Astrocyte of the cerebellum (primary cell): ENCODE data around the gene RUFY1.
A peak's percentile ranks its signal among the peaks of the same experiment; 100 is the strongest.

Experiments
- DNase-seq: peaks from one replicate; pipeline ENCODE4 v3.0.0-alpha.2; 2011; ENCODE audit warnings: low read depth
- H3K4me3 ChIP-seq: 2 replicates; pipeline ENCODE4 v1.5.1; 2011; ENCODE audit warnings: mild to moderate bottlenecking, low read depth, low read length, moderate library complexity
- CTCF ChIP-seq: IDR thresholded peaks from 2 replicates; pipeline ENCODE4 v1.5.1; 2012; ENCODE audit warnings: low read length, low read depth, moderate library complexity, mild to moderate bottlenecking; ENCODE audit errors: missing control alignments
- in situ Hi-C: cut with HindIII; loops from 2 replicates; pipeline ENCODE4 v1.10.0; 2017; ENCODE audit warnings: low sequenced_read_pairs

RUFY1 gene

GRCh38 chr5:179559284-179560252, 9.2 kb downstream of the RUFY1 start:
- in situ Hi-C loops = no loop called here
- peak overlapping the region; percentile 60 for H3K4me3 ChIP-seq
- no peak for TF ChIP-seq CTCF
- peak; percentile 97 for DNase-seq

GRCh38 chr5:179564526-179564925, 14.2 kb downstream of the RUFY1 start:
- in situ Hi-C loops = no loop called here
- no peak for TF ChIP-seq CTCF
- no peak overlapping the region for H3K4me3 ChIP-seq
- DNase-seq = no peak

DNA sequence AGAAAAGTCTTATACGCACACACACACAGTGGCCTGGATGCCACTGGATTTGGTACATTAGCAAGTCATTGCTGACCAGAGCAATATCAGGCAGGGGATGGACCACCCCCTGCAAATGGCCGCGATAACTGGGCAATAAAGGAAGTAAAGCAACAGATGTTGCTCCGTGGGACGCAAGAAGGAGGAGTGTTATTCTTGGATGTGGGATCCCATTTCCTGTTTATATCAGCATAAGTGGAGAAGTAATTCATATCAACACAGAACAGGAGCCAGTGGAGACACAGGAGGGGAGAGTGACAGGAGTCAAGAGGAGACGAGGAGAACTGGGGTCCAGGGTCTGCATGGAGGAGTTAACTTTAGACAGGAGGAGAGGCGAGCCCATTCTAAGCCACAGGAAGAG, 18.4 kb downstream of the RUFY1 start:
- no peak overlapping the region for H3K4me3 ChIP-seq
- in situ Hi-C loops = no loop called here
- no peak for DNase-seq
- no peak for TF ChIP-seq CTCF

DNA sequence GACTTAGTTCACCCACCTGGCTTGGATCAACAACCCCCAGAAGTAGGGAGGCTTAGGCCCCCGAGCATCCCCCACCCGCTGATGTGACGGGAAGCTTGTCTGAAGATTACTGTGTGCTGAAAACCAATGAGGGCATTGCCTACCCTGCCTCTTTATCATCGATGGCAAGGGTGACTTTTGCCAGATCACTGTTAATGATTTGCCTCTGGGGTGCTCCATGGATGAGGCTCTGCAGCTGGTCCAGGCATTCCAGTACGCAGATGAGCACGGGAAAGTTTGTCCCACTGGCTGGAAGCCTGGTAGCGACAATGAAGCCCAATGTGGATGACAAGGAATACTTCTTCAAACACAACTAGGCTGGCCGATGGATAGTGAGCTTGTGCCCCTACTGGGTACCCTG, 22.0 kb downstream of the RUFY1 start:
- in situ Hi-C loops = no loop called here
- TF ChIP-seq CTCF = no peak
- H3K4me3 ChIP-seq = no peak overlapping the region
- DNase-seq = no peak

GRCh38 chr5:179577286-179577960, 27.1 kb downstream of the RUFY1 start:
- in situ Hi-C loops = no loop called here
- DNase-seq = no peak
- H3K4me3 ChIP-seq = no peak overlapping the region
- TF ChIP-seq CTCF = no peak

GRCh38 chr5:179585941-179586401, 35.6 kb downstream of the RUFY1 start:
- TF ChIP-seq CTCF = no peak
- DNase-seq = no peak
- H3K4me3 ChIP-seq = no peak overlapping the region
- in situ Hi-C loops = no loop called here
